Panc1 (cell line): ENCODE data around the gene ATP5MC2. TPM values are rescaled to one million over a fixed set of nuclear protein-coding genes. Genes with fewer than 3 reads are reported as not detected.

ENCODE experiments used
- ATAC-seq: fragments of 200-7000 bp; cut with Tn5 transposase; 2 replicates; pipeline ENCODE4 v1.9.1; 2020; ENCODE audit warnings: mild to moderate bottlenecking, moderate library complexity
- BruUV-seq: library from RNA; stranded (reverse); fragments of 400-500 nt; replicated peaks from 2 replicates; lab custom pipeline; 2021; lab: Mats Ljungman, UMichigan
- CTCF ChIA-PET: fragments of 300-600 bp; sonication (Branson Sonifier 250); formaldehyde crosslinking; loops from one replicate; lab custom pipeline; 2022; ENCODE audit warnings: antibody characterized with exemption; lab: Charles Lee
- POLR2A ChIA-PET: fragments of 300-600 bp; sonication (Branson Sonifier 250); formaldehyde crosslinking; loops from one replicate; lab custom pipeline; 2022; ENCODE audit warnings: antibody characterized with exemption; lab: Charles Lee
- DNase-seq: peaks from one replicate; pipeline ENCODE4 v3.0.0-alpha.2; 2010; ENCODE audit warnings: low read depth, low spot score
- H3K27ac ChIP-seq: 2 replicates; pipeline ENCODE4 v1.5.1; 2011; ENCODE audit warnings: mild to moderate bottlenecking, low read length, inconsistent platforms
- H3K27me3 ChIP-seq: fragments of 200-500 bp; sonication (Bioruptor generic); 2 replicates; pipeline ENCODE4 v1.6.0; 2014; ENCODE audit warnings: low read length, inconsistent platforms; ENCODE audit not compliant: control insufficient read depth, insufficient read depth
- H3K36me3 ChIP-seq: fragments of 200-500 bp; sonication (Bioruptor generic); 2 replicates; pipeline ENCODE4 v1.5.1; 2014; ENCODE audit warnings: inconsistent platforms, mild to moderate bottlenecking, low read length, moderate library complexity; ENCODE audit not compliant: control insufficient read depth, insufficient read depth
- H3K4me1 ChIP-seq: 2 replicates; pipeline ENCODE4 v1.5.1; 2011; ENCODE audit warnings: inconsistent platforms, mild to moderate bottlenecking, low read length, moderate library complexity; ENCODE audit not compliant: control insufficient read depth, insufficient read depth
- H3K4me3 ChIP-seq, 2 experiments: 2 replicates each; pipeline ENCODE4 v1.5.1; 2011 to 2012; ENCODE audit warnings: low read depth in 2 of 2, low read length in 2 of 2, mild to moderate bottlenecking in 2 of 2, inconsistent platforms in 1 of 2, moderate library complexity in 1 of 2
- H3K9me3 ChIP-seq: fragments of 200-500 bp; sonication (Bioruptor generic); 2 replicates; pipeline ENCODE4 v1.5.1; 2014; ENCODE audit warnings: low read depth, mild to moderate bottlenecking, inconsistent platforms, low read length, moderate library complexity; ENCODE audit not compliant: control insufficient read depth, insufficient read depth
- POLR2AphosphoS5 ChIP-seq: IDR thresholded peaks from 2 replicates; pipeline ENCODE4 v1.6.1; 2012; ENCODE audit warnings: mild to moderate bottlenecking, low read depth, low read length, moderate library complexity
- REST ChIP-seq, 2 experiments: IDR thresholded peaks; 2 replicates each; pipeline ENCODE4 v1.6.1; 2011 to 2012; ENCODE audit warnings: low read depth in 2 of 2, control low read depth in 1 of 2, low read length in 1 of 2, mild to moderate bottlenecking in 1 of 2, moderate library complexity in 1 of 2; ENCODE audit not compliant: insufficient read depth in 1 of 2
- SIN3A ChIP-seq: IDR thresholded peaks from 2 replicates; pipeline ENCODE4 v1.6.1; 2012; ENCODE audit warnings: low read depth, mild to moderate bottlenecking, low read length, moderate library complexity, borderline replicate concordance; ENCODE audit not compliant: insufficient read depth
- TCF7L2 ChIP-seq: IDR thresholded peaks from 2 replicates; pipeline ENCODE4 v1.6.1; 2011; ENCODE audit warnings: mild to moderate bottlenecking, low read depth, low read length, inconsistent platforms
- in situ Hi-C: cut with HindIII; loops from 2 replicates; pipeline ENCODE4 v1.10.0; 2016; ENCODE audit warnings: low sequenced_read_pairs, low pct_unique_long_range_greater_than_20kb
- intact Hi-C: fragments of 100-400 bp; cut with micrococcal nuclease; formaldehyde crosslinking; loops from one replicate; pipeline ENCODE4 v1.10.0; 2022; ENCODE audit not compliant: unreplicated experiment
- total RNA-seq: library from RNA; stranded (reverse); gene quantifications from one replicate; pipeline ENCODE4 v1.2.1, GENCODE V29; 2021; ENCODE audit not compliant: unreplicated experiment
- TF ChIP-seq, protein P1 (sequence below): fragments of 450-650 bp; IDR thresholded peaks from 2 replicates; pipeline ENCODE4 v1.5.1; 2017; ENCODE audit warnings: mild to moderate bottlenecking

ATP5MC2 gene
- total RNA-seq, 1 experiment from 2014 or later = 290 TPM

DNA sequence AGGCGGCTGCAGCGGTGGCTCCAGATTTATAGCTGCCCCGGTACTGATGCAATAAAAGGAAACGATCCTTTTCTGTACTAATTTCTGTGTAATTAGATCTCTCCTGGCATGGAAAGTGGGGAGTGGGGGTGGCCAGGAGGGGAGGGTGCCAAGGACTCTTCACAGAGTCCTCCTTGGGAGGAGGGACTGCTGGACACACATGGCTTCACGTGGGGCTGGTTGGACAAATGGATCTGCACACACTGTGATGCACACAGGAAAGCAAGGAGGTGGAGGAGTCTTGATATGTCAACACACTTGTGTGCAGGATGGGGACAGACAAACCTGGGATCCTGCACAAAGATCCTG lies 23.8 kb upstream of the ATP5MC2 start:
- no peak for TF ChIP-seq SIN3A
- TF ChIP-seq, protein P1, sequence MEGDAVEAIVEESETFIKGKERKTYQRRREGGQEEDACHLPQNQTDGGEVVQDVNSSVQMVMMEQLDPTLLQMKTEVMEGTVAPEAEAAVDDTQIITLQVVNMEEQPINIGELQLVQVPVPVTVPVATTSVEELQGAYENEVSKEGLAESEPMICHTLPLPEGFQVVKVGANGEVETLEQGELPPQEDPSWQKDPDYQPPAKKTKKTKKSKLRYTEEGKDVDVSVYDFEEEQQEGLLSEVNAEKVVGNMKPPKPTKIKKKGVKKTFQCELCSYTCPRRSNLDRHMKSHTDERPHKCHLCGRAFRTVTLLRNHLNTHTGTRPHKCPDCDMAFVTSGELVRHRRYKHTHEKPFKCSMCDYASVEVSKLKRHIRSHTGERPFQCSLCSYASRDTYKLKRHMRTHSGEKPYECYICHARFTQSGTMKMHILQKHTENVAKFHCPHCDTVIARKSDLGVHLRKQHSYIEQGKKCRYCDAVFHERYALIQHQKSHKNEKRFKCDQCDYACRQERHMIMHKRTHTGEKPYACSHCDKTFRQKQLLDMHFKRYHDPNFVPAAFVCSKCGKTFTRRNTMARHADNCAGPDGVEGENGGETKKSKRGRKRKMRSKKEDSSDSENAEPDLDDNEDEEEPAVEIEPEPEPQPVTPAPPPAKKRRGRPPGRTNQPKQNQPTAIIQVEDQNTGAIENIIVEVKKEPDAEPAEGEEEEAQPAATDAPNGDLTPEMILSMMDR = no peak
- no peak for TF ChIP-seq TCF7L2
- TF ChIP-seq POLR2AphosphoS5 = no peak
- TF ChIP-seq REST (IDR thresholded peaks at IDR 0.05; ENCODE audit: insufficient read depth in 1 of 2, low read depth in 2 of 2, low read length in 1 of 2) = no peak
- no peak for ATAC-seq
- H3K27me3 ChIP-seq = peaks cover 12% of the 10 kb centered on the region
- no peaks in the 10 kb centered on the region for H3K36me3 ChIP-seq
- no peak for DNase-seq
- no peak overlapping the region for H3K27ac ChIP-seq
- ChIA-PET POLR2A (no interaction called here), CTCF (interaction anchor here (0.6 to 1.6 kb wide), 5 partner anchors 9 to 51 kb away, joined by 3 to 9 read pairs (median 3); no protein-coding TSS in a partner anchor)
- peaks cover 4% of the 10 kb centered on the region; the same call in 1 of the 2 replicates for H3K4me1 ChIP-seq
- in situ Hi-C loops (no loop called here), intact Hi-C loops (loop anchor here (5.0 kb wide), 1 partner anchor 518 kb away; no protein-coding TSS in a partner anchor)
- no TSS peak for BruUV-seq
- no peaks in the 10 kb centered on the region for H3K9me3 ChIP-seq
- no peak overlapping the region for H3K4me3 ChIP-seq

GRCh38 chr12:53698948-53699677 lies 23.2 kb upstream of the ATP5MC2 start:
- POLR2A ChIA-PET = no interaction called here
- no peak overlapping the region for H3K27ac ChIP-seq
- no peak for TF ChIP-seq TCF7L2
- TF ChIP-seq POLR2AphosphoS5 = no peak
- no peak for TF ChIP-seq SIN3A
- TF ChIP-seq, protein P1 = no peak
- no peak for TF ChIP-seq REST (IDR thresholded peaks at IDR 0.05; ENCODE audit: insufficient read depth in 1 of 2, low read depth in 2 of 2, low read length in 1 of 2)
- DNase-seq = no peak
- CTCF ChIA-PET = interaction anchor here (0.6 to 1.6 kb wide), 4 partner anchors 9 to 285 kb away, joined by 3 to 9 read pairs (median 4); no protein-coding TSS in a partner anchor
- H3K4me1 ChIP-seq = peaks cover 4% of the 10 kb centered on the region; the same call in 1 of the 2 replicates
- intact Hi-C loops = no loop called here
- H3K4me3 ChIP-seq = no peak overlapping the region
- BruUV-seq = no TSS peak
- ATAC-seq = no peak
- in situ Hi-C loops = no loop called here
- H3K36me3 ChIP-seq = no peaks in the 10 kb centered on the region
- H3K9me3 ChIP-seq = no peaks in the 10 kb centered on the region
- peaks cover 12% of the 10 kb centered on the region for H3K27me3 ChIP-seq
